GM15510 (cell line): Measurements from ENCODE around the gene ZPBP.

ENCODE experiments used
- POLR2A ChIP-seq: IDR thresholded peaks from 3 replicates; pipeline ENCODE4 v1.6.1; 2011; ENCODE audit warnings: borderline replicate concordance; ENCODE audit not compliant: insufficient read length; ENCODE audit errors: extremely low read depth

Gene ZPBP

DNA sequence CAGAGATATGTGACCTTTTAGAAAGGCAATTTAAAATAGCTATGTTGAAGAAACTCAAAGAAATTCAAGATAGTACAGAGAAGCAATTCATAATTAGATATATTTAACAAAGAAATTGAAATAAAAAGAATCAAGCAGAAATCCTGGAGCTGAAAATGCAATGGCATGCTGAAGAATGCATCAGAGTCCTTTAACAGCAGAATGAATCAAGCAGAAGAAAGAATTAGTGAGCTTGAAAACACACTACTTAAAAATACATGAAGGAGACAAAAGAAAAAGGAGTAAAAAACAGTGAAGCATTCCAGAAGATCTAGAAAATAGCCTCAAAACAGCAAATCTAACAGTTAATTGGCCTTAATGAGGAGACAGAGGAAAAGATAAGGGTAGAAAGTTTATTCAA is 20.0 kb downstream of the ZPBP start:
- no peak for TF ChIP-seq POLR2A

- no peak for TF ChIP-seq POLR2A
Measured at GRCh38 chr7:50069613-50070012, 23.4 kb downstream of the ZPBP start.

- no peak for TF ChIP-seq POLR2A
Measured at GRCh38 chr7:50068850-50069551, 24.0 kb downstream of the ZPBP start.

GRCh38 chr7:50068026-50068425 is 25.0 kb downstream of the ZPBP start:
- TF ChIP-seq POLR2A = no peak

DNA sequence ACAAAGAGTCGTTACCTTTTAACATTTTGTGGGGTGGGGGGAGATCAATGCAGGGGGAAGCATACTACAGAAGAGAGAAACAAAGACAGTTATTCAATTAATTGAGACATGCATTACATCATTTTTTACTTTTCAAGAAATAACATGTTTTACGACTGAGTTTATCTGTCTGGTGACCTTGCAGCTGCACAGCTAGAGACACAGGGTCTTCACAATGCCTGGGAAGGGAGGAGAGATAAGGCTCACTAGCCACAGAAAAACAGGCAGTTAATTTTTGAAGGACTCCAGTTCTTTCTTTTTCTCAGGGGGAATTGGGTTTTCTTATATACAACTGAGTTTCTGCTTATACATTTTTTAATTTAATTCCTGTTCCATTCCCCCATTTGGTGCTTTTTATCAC is 30.1 kb downstream of the ZPBP start:
- no peak for TF ChIP-seq POLR2A

GRCh38 chr7:50056131-50056530 is 36.9 kb downstream of the ZPBP start:
- TF ChIP-seq POLR2A = no peak

- no peak for TF ChIP-seq POLR2A
Measured at GRCh38 chr7:50047716-50048115, 45.3 kb downstream of the ZPBP start.

- TF ChIP-seq POLR2A = no peak
Measured at GRCh38 chr7:50037086-50037485, 56.0 kb downstream of the ZPBP start.

DNA sequence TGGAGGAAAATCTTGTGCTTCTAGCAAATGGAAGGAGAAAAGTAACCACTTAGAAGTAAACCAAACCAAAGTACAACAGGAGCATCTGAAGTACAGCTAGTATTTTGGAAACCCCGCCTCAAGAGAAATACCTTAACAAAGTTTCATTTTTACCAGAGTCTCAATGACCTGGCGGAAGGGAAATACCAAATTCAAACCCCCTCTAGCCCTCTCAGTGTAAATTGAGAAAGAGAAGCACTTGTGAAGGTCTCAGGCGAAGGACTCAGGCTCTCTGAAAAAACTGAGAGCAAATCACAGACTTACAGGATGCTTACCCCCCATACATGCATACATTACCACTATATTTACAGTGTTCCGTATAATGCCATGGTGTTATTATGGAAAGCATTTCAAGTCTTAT is 70.1 kb downstream of the ZPBP start:
- TF ChIP-seq POLR2A = no peak

DNA sequence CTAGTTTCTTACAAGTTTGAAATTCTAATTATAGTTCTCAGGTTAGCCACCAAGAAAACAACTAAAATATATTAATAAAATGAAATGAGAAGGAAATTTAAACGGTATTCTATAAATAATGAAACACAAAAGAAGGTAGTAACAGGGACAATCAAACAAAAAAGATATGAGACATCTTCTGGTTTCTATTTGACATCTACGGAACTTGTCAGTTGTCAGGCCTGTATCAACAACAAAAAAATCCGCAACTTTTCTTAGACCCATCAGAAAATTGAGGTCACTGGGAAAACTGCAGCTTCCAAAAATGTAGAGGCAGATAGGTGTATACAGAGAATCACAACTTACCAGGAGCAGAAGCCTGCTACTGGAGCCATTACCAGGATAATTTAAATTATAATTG is 70.6 kb downstream of the ZPBP start:
- no peak for TF ChIP-seq POLR2A

GRCh38 chr7:49995681-49996080 is 97.4 kb downstream of the ZPBP start:
- TF ChIP-seq POLR2A = no peak

DNA sequence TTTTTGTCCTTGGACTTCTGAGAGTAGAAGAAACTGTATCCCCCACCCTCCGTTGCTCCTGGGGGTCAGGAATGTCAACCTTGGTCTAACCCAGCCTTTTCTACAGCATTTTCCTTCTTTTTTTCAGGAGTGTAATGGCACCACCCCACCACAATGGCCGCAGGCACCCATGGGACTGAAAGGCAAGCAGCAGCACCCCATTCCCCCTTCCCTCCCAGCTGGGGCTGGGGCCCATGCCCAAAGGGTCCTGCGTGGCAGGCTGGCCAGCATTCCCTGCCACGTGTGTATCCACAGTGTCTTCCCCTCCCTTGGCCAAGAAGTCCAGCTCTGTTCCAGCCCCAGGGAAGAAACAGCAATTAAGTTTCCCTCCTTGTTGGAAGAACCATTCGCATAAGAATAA is 106.9 kb downstream of the ZPBP start:
- TF ChIP-seq POLR2A = no peak

GRCh38 chr7:49980465-49980864 is 112.6 kb downstream of the ZPBP start:
- no peak for TF ChIP-seq POLR2A

DNA sequence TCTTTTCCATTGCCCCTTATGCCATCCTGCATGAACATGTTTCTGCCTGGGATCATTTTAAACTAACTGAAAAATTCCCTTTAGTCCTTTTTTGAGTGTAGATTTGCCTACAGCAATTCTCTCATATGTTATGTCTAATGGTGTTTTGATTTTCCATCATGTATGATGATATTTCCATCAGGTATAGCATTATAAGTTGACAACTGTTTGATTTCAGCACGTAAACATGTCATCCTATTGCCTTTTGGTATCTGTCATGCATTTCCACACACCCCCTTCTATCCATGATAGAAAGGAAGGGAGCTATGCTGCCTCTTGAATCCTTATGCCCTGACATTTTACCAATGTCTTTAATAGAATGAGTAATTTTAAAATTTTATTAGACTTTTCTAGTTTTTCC is 116.8 kb downstream of the ZPBP start:
- no peak for TF ChIP-seq POLR2A

DNA sequence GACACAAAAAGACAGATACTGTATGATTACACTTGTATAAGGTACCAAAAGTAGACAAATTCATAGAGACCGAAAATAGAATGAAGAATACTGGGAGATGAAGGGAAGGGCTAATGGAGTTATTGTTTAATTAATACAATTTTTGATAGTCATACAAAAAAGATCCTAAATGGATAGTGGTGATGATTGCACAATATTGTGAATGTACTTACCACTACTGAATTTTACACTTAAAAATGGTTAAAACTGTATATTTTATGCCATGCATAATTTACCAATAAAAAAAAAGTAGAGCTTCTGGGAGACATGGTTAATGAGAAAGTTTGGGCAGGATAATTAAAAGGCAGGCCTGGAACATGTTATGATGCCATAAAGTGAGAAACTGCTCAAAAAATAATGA is 119.0 kb downstream of the ZPBP start:
- TF ChIP-seq POLR2A = no peak

DNA sequence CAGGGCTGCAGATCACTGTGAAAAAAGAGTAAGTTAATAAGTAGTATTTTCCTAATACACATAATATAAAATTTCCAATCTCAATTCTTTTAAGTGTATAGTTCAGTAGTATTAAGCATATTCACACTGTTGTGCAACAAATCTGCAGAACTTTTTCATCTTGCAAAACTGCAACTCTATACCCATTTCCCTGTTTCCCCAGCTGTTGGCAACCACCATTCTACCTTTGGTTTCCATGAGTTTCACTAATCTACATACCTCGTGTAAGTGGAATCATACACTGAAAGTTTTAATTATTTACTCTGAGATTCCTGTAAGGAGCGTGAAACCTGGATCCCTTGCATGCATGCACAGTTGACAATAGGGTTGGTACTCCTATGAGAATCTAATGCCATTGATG is 155.4 kb downstream of the ZPBP start:
- TF ChIP-seq POLR2A = no peak

- TF ChIP-seq POLR2A = no peak
Measured at GRCh38 chr7:49931627-49932026, 161.4 kb downstream of the ZPBP start.

DNA sequence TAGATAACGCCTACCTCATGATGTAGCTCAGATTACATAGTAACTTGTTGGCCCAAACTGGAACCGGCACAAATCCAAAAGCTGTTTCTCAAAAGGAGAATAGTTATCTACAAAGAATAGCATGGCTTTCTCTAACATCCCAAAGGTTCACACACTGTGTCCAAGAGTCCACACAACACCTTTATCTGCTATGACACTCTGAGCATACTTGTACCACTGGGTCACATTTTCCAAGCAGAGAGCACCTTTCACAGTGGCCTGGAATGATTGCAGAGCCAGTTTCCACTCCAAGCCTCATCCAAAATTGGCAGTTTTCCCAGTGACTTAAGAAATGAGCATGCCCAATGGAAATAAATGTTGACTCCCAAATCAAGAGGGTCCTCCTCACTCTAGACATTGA is 164.3 kb downstream of the ZPBP start:
- TF ChIP-seq POLR2A = no peak

DNA sequence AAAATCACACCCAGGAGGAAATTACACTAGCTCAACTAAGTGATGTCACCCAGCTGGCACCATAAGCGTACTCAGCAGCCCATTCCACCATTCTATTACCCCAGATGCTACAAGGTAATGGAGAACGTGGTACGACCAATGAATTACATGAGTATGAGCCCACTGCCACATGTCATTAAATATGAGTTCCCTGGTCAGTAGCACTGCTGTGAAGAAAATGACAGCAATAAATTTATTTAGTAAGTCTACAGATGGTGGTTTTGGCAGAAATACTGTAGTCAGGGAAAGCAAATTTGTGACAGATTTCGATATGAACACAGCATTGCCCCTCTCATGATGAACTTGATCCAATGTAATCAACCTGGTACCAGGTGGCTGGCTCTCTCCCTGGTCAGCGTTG is 165.4 kb downstream of the ZPBP start:
- no peak for TF ChIP-seq POLR2A
